H1 (cell line): ENCODE measurements around the gene ARF6. TPM values are rescaled to one million over a fixed set of nuclear protein-coding genes. Genes with fewer than 3 reads are reported as not detected.
A peak's percentile ranks its signal among the peaks of the same experiment; 100 is the strongest.

ENCODE experiments used
- CTCF ChIA-PET: fragments of 300-600 bp; sonication (Branson Sonifier 250); formaldehyde crosslinking; loops from one replicate; lab custom pipeline; 2021; ENCODE audit not compliant: partially characterized antibody; lab: Charles Lee
- POLR2A ChIA-PET: fragments of 300-600 bp; sonication (Branson Sonifier 250); formaldehyde crosslinking; loops from one replicate; lab custom pipeline; 2021; ENCODE audit warnings: inconsistent platforms; ENCODE audit not compliant: partially characterized antibody; lab: Charles Lee
- DNase-seq, 2 experiments: peaks; one replicate each; pipeline versions ENCODE4 v3.0.0 to v3.0.0-alpha.2; 2010 to 2022; ENCODE audit warnings: low spot score in 2 of 2, low read depth in 1 of 2, mixed read lengths in 1 of 2
- FAIRE-seq: peaks from 2 replicates; lab custom pipeline; 2011; peaks lifted over from hg19 to GRCh38; lab: Jason Lieb, UNC
- H2AFZ ChIP-seq: 2 replicates; pipeline ENCODE4 v1.8.1; 2012; ENCODE audit warnings: low read length, inconsistent platforms
- H2AK5ac ChIP-seq: 2 replicates; pipeline ENCODE4 v1.6.1; 2013; ENCODE audit warnings: low read depth, low read length
- H2BK120ac ChIP-seq: replicated peaks from 2 replicates; pipeline ENCODE3; 2013; ENCODE audit warnings: low read depth, low read length, inconsistent platforms
- H2BK12ac ChIP-seq: 2 replicates; pipeline ENCODE4 v1.6.1; 2013; ENCODE audit warnings: low read depth, low read length
- H2BK15ac ChIP-seq: 2 replicates; pipeline ENCODE4 v1.6.1; 2013; ENCODE audit warnings: low read length
- H2BK20ac ChIP-seq: 2 replicates; pipeline ENCODE4 v1.6.1; 2013; ENCODE audit warnings: low read length
- H2BK5ac ChIP-seq: 2 replicates; pipeline ENCODE4 v1.6.1; 2013; ENCODE audit warnings: low read depth, low read length
- H3K14ac ChIP-seq: 2 replicates; pipeline ENCODE4 v1.6.1; 2013; ENCODE audit warnings: inconsistent platforms; ENCODE audit not compliant: insufficient read length
- H3K18ac ChIP-seq: 2 replicates; pipeline ENCODE4 v1.6.1; 2013; ENCODE audit warnings: low read length; ENCODE audit errors: extremely low read depth
- H3K23ac ChIP-seq: 2 replicates; pipeline ENCODE4 v1.6.1; 2013; ENCODE audit warnings: inconsistent platforms; ENCODE audit not compliant: insufficient read length
- H3K23me2 ChIP-seq: 2 replicates; pipeline ENCODE4 v1.6.1; 2013; ENCODE audit warnings: low read depth, low read length
- H3K27ac ChIP-seq: 2 replicates; pipeline ENCODE4 v1.6.1; 2011; ENCODE audit warnings: low read depth, low read length, inconsistent platforms
- H3K27me3 ChIP-seq, 4 experiments: replicated peaks in 1 of 4; 1 replicate in 1 of 4; 2 replicates in 3 of 4; pipeline versions ENCODE4 v1.6.1 to v1.8.1; 2011 to 2013; ENCODE audit warnings: low read length in 3 of 4, mild to moderate bottlenecking in 3 of 4, inconsistent platforms in 2 of 4, mixed read lengths in 2 of 4, moderate library complexity in 1 of 4; ENCODE audit not compliant: control insufficient read depth in 3 of 4, insufficient read depth in 3 of 4; ENCODE audit errors: extremely low read depth in 1 of 4
- H3K36me3 ChIP-seq, 4 experiments: 2 replicates each; pipeline versions ENCODE4 v1.6.1 to v1.8.1; 2011 to 2013; ENCODE audit warnings: mild to moderate bottlenecking in 4 of 4, low read length in 3 of 4, moderate library complexity in 2 of 4, control low read depth in 1 of 4, inconsistent platforms in 1 of 4; ENCODE audit not compliant: insufficient read depth in 4 of 4, control insufficient read depth in 2 of 4
- H3K4ac ChIP-seq: replicated peaks from 2 replicates; pipeline ENCODE3; 2013; ENCODE audit warnings: low read length, low read depth, mixed read lengths, inconsistent platforms; ENCODE audit not compliant: insufficient read length
- H3K4me1 ChIP-seq, 4 experiments: replicated peaks in 1 of 4; 1 replicate in 1 of 4; 2 replicates in 3 of 4; pipeline versions ENCODE4 v1.6.1 to v1.8.1; 2011 to 2013; ENCODE audit warnings: low read length in 3 of 4, inconsistent platforms in 2 of 4, mixed read lengths in 1 of 4; ENCODE audit not compliant: insufficient read depth in 4 of 4, control insufficient read depth in 3 of 4
- H3K4me2 ChIP-seq, 2 experiments: 2 replicates each; pipeline versions ENCODE4 v1.6.1 to v1.8.1; 2011 to 2013; ENCODE audit warnings: low read depth in 2 of 2, low read length in 2 of 2, control low read depth in 1 of 2, inconsistent platforms in 1 of 2, mild to moderate bottlenecking in 1 of 2; ENCODE audit not compliant: insufficient read depth in 1 of 2
- H3K4me3 ChIP-seq, 4 experiments: fragments of 200-600, 300-600 bp in 1 of 4; sonication (generic), shearing (Covaris generic), sonication (Bioruptor Twin) in 1 of 4; 2 replicates each; pipeline versions ENCODE4 v1.5.1 to v1.8.1; 2011 to 2016; ENCODE audit warnings: low read length in 4 of 4, low read depth in 3 of 4, control low read depth in 2 of 4, inconsistent platforms in 2 of 4, mild to moderate bottlenecking in 2 of 4, mixed read lengths in 1 of 4, moderate library complexity in 1 of 4; ENCODE audit not compliant: insufficient read depth in 2 of 4; ENCODE audit errors: extremely low read depth in 1 of 4
- H3K56ac ChIP-seq: replicated peaks from 2 replicates; pipeline ENCODE3; 2013; ENCODE audit warnings: low read depth, mild to moderate bottlenecking, mixed read lengths, low read length, inconsistent platforms; ENCODE audit not compliant: insufficient read length
- H3K79me1 ChIP-seq: 2 replicates; pipeline ENCODE4 v1.6.1; 2013; ENCODE audit warnings: low read depth, low read length, control low read depth
- H3K79me2 ChIP-seq, 2 experiments: 2 replicates each; pipeline versions ENCODE4 v1.6.1 to v1.8.1; 2012 to 2013; ENCODE audit warnings: low read length in 2 of 2, mild to moderate bottlenecking in 2 of 2, inconsistent platforms in 1 of 2; ENCODE audit not compliant: insufficient read depth in 2 of 2, control insufficient read depth in 1 of 2
- H3K9ac ChIP-seq, 4 experiments: replicated peaks in 1 of 4; 1 replicate in 1 of 4; 2 replicates in 3 of 4; pipeline versions ENCODE4 v1.6.1 to v1.8.1; 2011 to 2013; ENCODE audit warnings: low read depth in 3 of 4, low read length in 3 of 4, control low read depth in 2 of 4, mild to moderate bottlenecking in 2 of 4, moderate library complexity in 2 of 4, inconsistent platforms in 1 of 4; ENCODE audit errors: extremely low read depth in 1 of 4
- H3K9me3 ChIP-seq, 2 experiments: 2 replicates each; pipeline versions ENCODE4 v1.6.1 to v1.8.1; 2012 to 2013; ENCODE audit warnings: mild to moderate bottlenecking in 2 of 2, moderate library complexity in 2 of 2, control low read depth in 1 of 2, inconsistent platforms in 1 of 2, low read depth in 1 of 2, low read length in 1 of 2, mixed read lengths in 1 of 2; ENCODE audit not compliant: insufficient read depth in 2 of 2
- H4K20me1 ChIP-seq, 2 experiments: replicated peaks in 1 of 2; 2 replicates each; pipeline versions ENCODE3 to v1.8.1; 2011 to 2013; ENCODE audit warnings: inconsistent platforms in 2 of 2, low read length in 2 of 2, mild to moderate bottlenecking in 1 of 2; ENCODE audit not compliant: insufficient read depth in 2 of 2, control insufficient read depth in 1 of 2
- H4K5ac ChIP-seq: 2 replicates; pipeline ENCODE4 v1.6.1; 2013; ENCODE audit warnings: low read length, low read depth, mixed read lengths, inconsistent platforms; ENCODE audit not compliant: insufficient read length
- H4K8ac ChIP-seq: 2 replicates; pipeline ENCODE4 v1.8.0; 2013; ENCODE audit warnings: mild to moderate bottlenecking, moderate library complexity, low read length, inconsistent platforms; ENCODE audit not compliant: insufficient read depth; ENCODE audit errors: extremely low read depth
- H4K91ac ChIP-seq: replicated peaks from 2 replicates; pipeline ENCODE3; 2013; ENCODE audit warnings: low read length, mixed read lengths, inconsistent platforms; ENCODE audit not compliant: insufficient read length
- BACH1 ChIP-seq: IDR thresholded peaks from 2 replicates; pipeline ENCODE4 v1.6.1; 2012; ENCODE audit warnings: low read length, improper control_type of control experiment
- CREB1 ChIP-seq: IDR thresholded peaks from 2 replicates; pipeline ENCODE4 v1.6.1; 2012; ENCODE audit warnings: inconsistent platforms
- CTBP2 ChIP-seq: IDR thresholded peaks from 2 replicates; pipeline ENCODE4 v1.7.0; 2011; ENCODE audit warnings: borderline replicate concordance, mild to moderate bottlenecking, moderate library complexity, mixed read lengths, low read length; ENCODE audit not compliant: insufficient read depth, insufficient read length
- EZH2 ChIP-seq: fragments of 200-600 bp; sonication (generic); IDR thresholded peaks from 2 replicates; pipeline ENCODE4 v1.7.1; 2012; ENCODE audit warnings: low read depth, mild to moderate bottlenecking, moderate library complexity, low read length, inconsistent platforms; ENCODE audit not compliant: severe bottlenecking
- FOSL1 ChIP-seq: IDR thresholded peaks from 2 replicates; pipeline ENCODE4 v1.6.1; 2011; ENCODE audit warnings: mild to moderate bottlenecking, low read depth, low read length, moderate library complexity; ENCODE audit not compliant: insufficient read depth
- KDM4A ChIP-seq: IDR thresholded peaks from one replicate; pipeline ENCODE4 v1.7.1; 2012; ENCODE audit warnings: low read depth, mild to moderate bottlenecking, moderate library complexity, low read length, inconsistent platforms; ENCODE audit not compliant: severe bottlenecking
- NRF1 ChIP-seq: IDR thresholded peaks from 2 replicates; pipeline ENCODE4 v1.6.1; 2011; ENCODE audit warnings: mild to moderate bottlenecking, low read depth, low read length, improper control_type of control experiment
- POLR2A ChIP-seq, 2 experiments: IDR thresholded peaks; 1 replicate in 1 of 2; 2 replicates in 1 of 2; pipeline ENCODE4 v1.6.1; 2011; ENCODE audit warnings: low read depth in 2 of 2, low read length in 2 of 2, mild to moderate bottlenecking in 2 of 2; ENCODE audit errors: control extremely low read depth in 1 of 2
- YY1 ChIP-seq: IDR thresholded peaks from 2 replicates; pipeline ENCODE4 v1.6.1; 2011; ENCODE audit warnings: low read depth, mild to moderate bottlenecking, low read length
- WGBS, 2 experiments: shearing (Covaris generic) in 1 of 2; methylation state at CpG; one replicate each; pipeline versions ENCODE4 v1.1.6 to v1.1.7; 2013 to 2015; ENCODE audit warnings: low lambda C conversion rate in 2 of 2, mixed read lengths in 2 of 2, inconsistent platforms in 1 of 2, low coverage in 1 of 2, missing lambda C conversion rate in 1 of 2; ENCODE audit not compliant: insufficient replicate concordance in 2 of 2, insufficient coverage in 1 of 2, insufficient read length in 1 of 2; ENCODE audit errors: extremely low coverage in 1 of 2, missing lambda C conversion rate in 1 of 2; 5-methylcytosine and 5-hydroxymethylcytosine counted together
- polyA plus RNA-seq, 7 experiments: library from polyadenylated mRNA; depleted of rRNA in 3 of 7; stranded (reverse) in 5 of 7; unstranded in 2 of 7; fragments of >200 nt in 5 of 7; fragments of 200-250 nt in 2 of 7; gene quantifications; 1 replicate in 5 of 7; 2 replicates in 1 of 7; 4 replicates in 1 of 7; pipeline versions ENCODE4 v1.2.1 to v1.2.3, GENCODE V29; 2011 to 2013; ENCODE audit warnings: missing spikeins in 2 of 7, mixed read lengths in 2 of 7
- total RNA-seq: library from RNA; stranded (reverse); fragmentation: NEBNext Ultra II Directional; extraction: Animal tissue kit (Norgen Biotek cat#: 25700); gene quantifications from 2 replicates; pipeline ENCODE4 v1.2.1, GENCODE V29; 2021
- TF ChIP-seq, protein P1 (sequence below), 3 experiments: IDR thresholded peaks; 1 replicate in 2 of 3; 2 replicates in 1 of 3; pipeline versions ENCODE4 v1.5.1 to v1.6.1; 2011; ENCODE audit warnings: low read length in 3 of 3, mild to moderate bottlenecking in 3 of 3, inconsistent platforms in 2 of 3, low read depth in 1 of 3, moderate library complexity in 1 of 3; ENCODE audit not compliant: insufficient read depth in 1 of 3; ENCODE audit errors: control extremely low read depth in 1 of 3

The ARF6 gene
- total and polyA plus RNA-seq, 2 of the 8 experiments (the other 6 are each of a cell fraction or from before 2014, with no cell fraction given): 17.2 to 56.7 TPM

DNA sequence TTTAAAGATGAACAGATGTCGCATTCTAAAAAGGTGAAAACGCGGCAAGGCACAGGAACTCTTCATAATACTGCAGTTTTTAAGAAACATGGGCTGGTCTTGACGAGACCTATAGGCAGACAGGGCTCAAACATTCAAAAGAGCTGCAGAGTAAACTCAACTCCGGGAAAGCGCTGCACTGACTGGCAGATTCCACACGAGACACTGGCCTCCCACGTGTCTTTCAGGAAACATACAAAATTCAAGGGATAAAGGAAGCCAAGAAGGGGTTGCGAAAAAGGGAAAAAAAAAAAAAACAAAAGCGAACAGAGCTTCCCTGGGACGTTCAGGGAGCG is 614 bp upstream of the ARF6 start:
- Histone ChIP-seq H4K20me1 (peaks cover 8 to 14% of the 10 kb centered on the region in 2 experiments), H2BK5ac (peak overlapping the region; percentile 87), H3K23ac (no peak overlapping the region), H3K4me3 (peak overlapping the region; percentile 82 to 93 (median 84)), H2BK15ac (no peak overlapping the region), H3K23me2 (peaks cover 3% of the 10 kb centered on the region; the same call in 1 of the 2 replicates), H3K4me1 (no peaks in the 10 kb centered on the region; a peak in 2 of 7 replicates), H3K14ac (no peak overlapping the region), H3K18ac (peak overlapping the region; percentile 73; the same call in 1 of the 2 replicates), H3K4me2 (peak overlapping the region; percentile 83 to 89), H4K8ac (peak overlapping the region; percentile 97; the same call in 1 of the 2 replicates), H2BK12ac (no peak overlapping the region), H3K36me3 (peaks cover 0 to 17% (median 0%) of the 10 kb centered on the region in 4 experiments; a peak in 1 of 8 replicates), H4K91ac (peak overlapping the region; percentile 60), H3K9me3 (no peaks in the 10 kb centered on the region), H2AK5ac (no peak overlapping the region), H3K79me1 (no peaks in the 10 kb centered on the region), H3K56ac (peak overlapping the region; percentile 82), H3K27ac (peak overlapping the region; percentile 88), H3K79me2 (peaks cover 8 to 41% of the 10 kb centered on the region in 2 experiments), H2BK120ac (no peak overlapping the region), H3K9ac (peak overlapping the region in 3 of 4 experiments; percentile 93 to 97 (median 97); a peak in 6 of 7 replicates), H2BK20ac (no peak overlapping the region), H4K5ac (peak overlapping the region; percentile 92), H3K27me3 (no peaks in the 10 kb centered on the region), H2AFZ (peak overlapping the region; percentile 34; the same call in 1 of the 2 replicates), H3K4ac (no peak overlapping the region)
- no peak for DNase-seq
- FAIRE-seq: no peak
- 12% methylated on average over 8 of the region's 12 CpGs; no CpG with 5 or more reads in 1 of the 2 experiments for WGBS, 2 experiments
- POLR2A ChIA-PET: interaction anchor here (0.7 to 2.6 kb wide), 14 partner anchors 10 to 224 kb away, joined by 3 to 22 read pairs (median 5); partner anchors contain the start of genes NEMF and VCPKMT
- CTCF ChIA-PET: interaction anchor here (0.5 to 1.9 kb wide), 6 partner anchors 8 to 285 kb away, joined by 3 to 7 read pairs (median 4); no protein-coding TSS in a partner anchor
- TF ChIP-seq BACH1: peak; percentile 8; the same call in 1 of the 2 replicates
- TF ChIP-seq, protein P1, sequence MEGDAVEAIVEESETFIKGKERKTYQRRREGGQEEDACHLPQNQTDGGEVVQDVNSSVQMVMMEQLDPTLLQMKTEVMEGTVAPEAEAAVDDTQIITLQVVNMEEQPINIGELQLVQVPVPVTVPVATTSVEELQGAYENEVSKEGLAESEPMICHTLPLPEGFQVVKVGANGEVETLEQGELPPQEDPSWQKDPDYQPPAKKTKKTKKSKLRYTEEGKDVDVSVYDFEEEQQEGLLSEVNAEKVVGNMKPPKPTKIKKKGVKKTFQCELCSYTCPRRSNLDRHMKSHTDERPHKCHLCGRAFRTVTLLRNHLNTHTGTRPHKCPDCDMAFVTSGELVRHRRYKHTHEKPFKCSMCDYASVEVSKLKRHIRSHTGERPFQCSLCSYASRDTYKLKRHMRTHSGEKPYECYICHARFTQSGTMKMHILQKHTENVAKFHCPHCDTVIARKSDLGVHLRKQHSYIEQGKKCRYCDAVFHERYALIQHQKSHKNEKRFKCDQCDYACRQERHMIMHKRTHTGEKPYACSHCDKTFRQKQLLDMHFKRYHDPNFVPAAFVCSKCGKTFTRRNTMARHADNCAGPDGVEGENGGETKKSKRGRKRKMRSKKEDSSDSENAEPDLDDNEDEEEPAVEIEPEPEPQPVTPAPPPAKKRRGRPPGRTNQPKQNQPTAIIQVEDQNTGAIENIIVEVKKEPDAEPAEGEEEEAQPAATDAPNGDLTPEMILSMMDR (IDR thresholded peaks at IDR 0.05; ENCODE audit: control extremely low read depth in 1 of 3, insufficient read depth in 1 of 3, low read depth in 1 of 3, low read length in 3 of 3): 0 out of 4 replicates have a peak, but pooled peaks of 1 of the 3 experiments have one; percentile 7
- TF ChIP-seq NRF1: no peak
- TF ChIP-seq EZH2: no peak
- no peak for TF ChIP-seq FOSL1
- peak in 1 of 2 experiments; percentile 3; a peak in 1 of 3 replicates for TF ChIP-seq POLR2A (IDR thresholded peaks at IDR 0.05; ENCODE audit: control extremely low read depth in 1 of 2, low read depth in 2 of 2, low read length in 2 of 2)
- TF ChIP-seq CREB1: no peak
- no peak for TF ChIP-seq KDM4A
- TF ChIP-seq YY1: no peak
- no peak for TF ChIP-seq CTBP2
